LNCAP (cell line): ENCODE results near the gene SLC5A10.
A peak's percentile ranks its signal among the peaks of the same experiment; 100 is the strongest.

ENCODE experiments used
- CTCF ChIP-seq: fragments of 450-650 bp; IDR thresholded peaks from 2 replicates; pipeline ENCODE4 v1.5.1; 2017; ENCODE audit warnings: mild to moderate bottlenecking

Gene SLC5A10

GRCh38 chr17:18957831-18958230 lies 5.9 kb downstream of the SLC5A10 start:
- no peak for TF ChIP-seq CTCF

- TF ChIP-seq CTCF = no peak
Observed at GRCh38 chr17:18958611-18959010, 6.6 kb downstream of the SLC5A10 start.

DNA sequence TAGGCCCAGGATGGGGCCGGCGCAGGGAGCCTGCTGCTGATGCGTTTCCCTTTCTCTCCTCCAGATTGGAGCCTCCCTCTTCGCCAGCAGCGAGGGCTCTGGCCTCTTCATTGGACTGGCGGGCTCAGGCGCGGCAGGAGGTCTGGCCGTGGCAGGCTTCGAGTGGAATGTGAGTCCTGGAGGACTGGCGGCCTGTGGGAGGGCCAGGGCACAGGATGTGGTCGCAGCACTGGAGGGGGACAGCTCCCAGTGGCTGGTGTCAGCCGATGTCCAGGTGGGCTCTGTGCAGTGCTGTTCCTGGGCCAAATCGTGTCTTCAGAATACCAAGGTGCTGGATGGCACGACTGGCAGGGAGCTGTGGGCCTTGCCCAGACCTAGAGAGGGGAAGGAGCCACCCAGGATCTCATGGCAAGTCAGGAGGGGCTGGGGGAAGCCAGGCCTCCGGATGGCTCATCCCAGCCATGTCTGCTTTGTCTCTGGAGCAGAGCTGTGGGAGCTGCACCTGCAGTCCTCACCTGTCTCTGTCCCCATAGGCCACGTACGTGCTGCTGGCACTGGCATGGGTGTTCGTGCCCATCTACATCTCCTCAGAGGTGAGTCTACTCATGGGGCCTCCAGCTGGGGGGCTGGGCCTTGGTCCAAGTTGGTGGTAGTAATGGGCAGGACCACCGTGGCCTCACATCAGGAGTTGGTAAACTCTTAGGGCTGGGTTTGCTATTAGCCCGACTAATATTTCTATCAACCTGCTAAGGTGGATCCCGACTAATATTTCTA lies 7.3 kb downstream of the SLC5A10 start:
- TF ChIP-seq CTCF = no peak

DNA sequence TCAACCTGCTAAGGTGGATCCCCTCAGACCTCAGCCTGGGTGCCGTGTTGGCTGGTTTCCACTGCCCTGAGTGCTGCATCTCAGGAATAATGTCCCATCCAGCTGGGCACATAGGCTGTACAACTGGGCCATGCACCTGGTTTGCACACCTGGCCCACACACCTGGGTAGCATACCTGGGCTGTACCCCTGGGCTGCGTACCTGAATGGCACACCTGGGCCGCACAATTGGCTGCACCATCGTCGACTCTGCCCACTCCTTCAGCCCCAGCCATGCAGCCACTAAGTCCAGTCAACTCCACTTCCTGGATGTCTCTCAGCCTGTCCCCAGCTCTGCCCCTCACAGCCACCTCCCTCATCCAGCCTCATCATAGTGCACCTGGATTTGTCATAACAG lies 7.9 kb downstream of the SLC5A10 start:
- TF ChIP-seq CTCF = no peak

DNA sequence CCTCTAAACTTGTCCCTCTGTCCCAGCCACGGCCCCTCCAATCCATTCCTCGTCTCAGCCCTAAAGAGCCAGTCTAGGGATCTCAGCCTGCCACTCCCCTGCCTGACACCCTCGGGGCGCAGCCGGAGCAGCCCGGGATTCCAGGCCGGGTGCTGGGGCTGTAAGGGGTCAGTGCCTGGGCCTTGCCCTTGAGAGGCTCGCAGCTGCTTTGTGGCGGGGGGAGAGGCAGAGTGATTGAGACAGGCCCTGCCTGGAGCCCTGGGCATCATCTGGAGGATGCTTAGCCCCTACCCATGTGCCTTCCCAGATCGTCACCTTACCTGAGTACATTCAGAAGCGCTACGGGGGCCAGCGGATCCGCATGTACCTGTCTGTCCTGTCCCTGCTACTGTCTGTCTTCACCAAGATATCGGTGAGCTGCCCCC lies 8.3 kb downstream of the SLC5A10 start:
- no peak for TF ChIP-seq CTCF

DNA sequence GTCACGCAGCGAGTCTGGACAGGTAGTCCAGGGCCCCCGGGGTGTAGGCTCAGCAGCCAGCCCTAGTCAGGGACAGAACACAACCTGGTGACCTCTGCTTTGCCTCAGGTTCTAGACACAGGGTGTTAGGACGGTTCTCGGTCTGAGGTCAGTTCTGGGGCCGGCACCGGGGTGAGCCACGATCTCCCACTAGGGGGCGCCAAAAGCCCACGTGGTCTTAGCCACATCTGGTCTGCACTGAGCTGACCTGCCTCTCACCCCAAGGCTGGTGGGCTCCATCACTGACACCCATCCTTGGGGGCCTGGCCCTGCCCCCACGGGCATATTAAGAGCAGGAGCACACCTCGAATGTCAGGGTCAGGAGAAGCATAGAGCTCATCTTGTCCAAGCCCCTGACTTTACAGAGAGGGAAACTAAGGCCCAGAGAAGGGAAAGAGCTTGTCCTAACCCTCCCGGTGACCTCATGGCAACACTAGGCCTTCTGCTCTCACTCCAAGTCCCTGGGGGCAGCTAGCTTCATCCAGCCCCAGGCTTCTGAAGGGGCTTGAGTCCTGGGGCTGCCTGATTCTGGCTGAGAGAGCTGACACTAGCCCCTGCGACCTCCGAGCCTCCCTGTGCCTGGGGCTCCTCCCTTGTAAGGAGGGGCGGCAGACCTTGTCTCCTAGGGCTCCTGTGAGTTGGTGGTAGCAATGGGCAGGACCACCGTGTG lies 9.0 kb downstream of the SLC5A10 start:
- TF ChIP-seq CTCF = peak; percentile 92

DNA sequence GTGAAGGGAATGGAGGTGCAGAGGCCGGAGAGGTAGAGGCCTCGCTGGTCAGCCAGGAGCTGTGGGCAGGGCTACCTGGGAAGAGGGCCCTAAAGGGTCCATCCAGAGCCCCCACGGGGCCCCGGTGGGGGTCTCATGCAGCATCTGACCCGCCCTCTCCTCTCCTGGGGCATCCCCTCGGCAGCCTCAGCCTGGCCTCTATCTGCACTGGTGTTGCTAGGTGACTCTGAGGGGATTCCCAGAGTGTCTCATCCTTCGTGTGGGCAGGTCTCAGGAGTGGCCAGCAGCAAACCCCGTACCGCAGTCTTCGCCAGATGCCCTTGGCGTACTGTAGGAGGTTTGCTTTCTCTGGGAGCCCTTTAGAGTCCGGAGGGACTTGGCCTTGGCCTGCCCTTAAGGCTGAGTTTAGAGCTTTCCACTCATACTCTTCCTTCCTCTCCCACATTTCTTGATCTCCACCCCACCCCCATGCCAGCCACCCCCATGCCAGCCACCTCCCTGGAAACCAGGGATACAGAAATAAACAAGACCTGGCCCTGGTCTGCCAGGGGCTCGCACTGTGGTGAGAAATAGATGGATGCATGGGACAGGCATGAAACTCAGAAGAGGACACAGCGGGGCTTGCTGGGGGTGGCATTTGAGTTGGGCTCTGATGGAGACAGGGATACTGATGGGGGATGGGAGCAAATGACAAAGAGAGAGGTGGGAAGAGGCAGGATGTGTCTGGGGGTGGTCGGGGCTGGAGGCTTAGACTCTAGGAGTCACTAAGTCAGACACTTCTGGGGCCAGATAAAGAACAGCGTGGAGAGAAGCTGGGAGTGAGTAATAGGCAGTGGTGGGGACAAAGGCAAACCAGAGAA lies 9.9 kb downstream of the SLC5A10 start:
- TF ChIP-seq CTCF = no peak
